Stomach (tissue), 9 donors: ENCODE data around the gene TJP1. TPM values are rescaled to one million over a fixed set of nuclear protein-coding genes. Genes with fewer than 3 reads are reported as not detected.

ENCODE experiments used
- DNase-seq, 2 donors: peaks; one replicate each; pipeline versions ENCODE4 v3.0.0 to v3.0.0-alpha.2; 2013 to 2019
- H3K27ac ChIP-seq, 5 donors: fragments of 200-600 bp in 4 of 5; sonication (generic) in 4 of 5; one replicate each; pipeline ENCODE4 v1.5.1; 2013 to 2019; ENCODE audit warnings: mild to moderate bottlenecking in 1 of 5, moderate library complexity in 1 of 5
- H3K27me3 ChIP-seq, 3 donors: fragments of 200-600 bp; sonication (generic); one replicate each; pipeline ENCODE4 v1.5.1; 2017 to 2019; ENCODE audit warnings: mixed run types in 1 of 3
- H3K36me3 ChIP-seq, 4 donors: fragments of 200-600 bp; sonication (generic); 1 replicate in 3 of 4; 2 replicates in 1 of 4; pipeline ENCODE4 v1.5.1; 2016 to 2019
- H3K4me1 ChIP-seq, 4 donors: fragments of 200-600 bp; sonication (generic); one replicate each; pipeline ENCODE4 v1.5.1; 2016 to 2019
- H3K4me3 ChIP-seq, 4 donors: fragments of 200-600 bp; sonication (generic) in 3 of 4; one replicate each; pipeline ENCODE4 v1.5.1; 2016 to 2019; ENCODE audit warnings: mild to moderate bottlenecking in 1 of 4
- H3K9me3 ChIP-seq, 4 donors: fragments of 200-600 bp; sonication (generic); one replicate each; pipeline ENCODE4 v1.5.1; 2016 to 2019
- CTCF ChIP-seq, 7 experiments: fragments of 450-650 bp in 4 of 7; fragments of 200-600 bp in 3 of 7; sonication (generic) in 3 of 7; IDR thresholded peaks; one replicate each; pipeline ENCODE4 v1.5.1; 2016 to 2019; ENCODE audit warnings: antibody characterized with exemption in 7 of 7, control low read depth in 2 of 7, mild to moderate bottlenecking in 1 of 7
- EP300 ChIP-seq: sonication (generic); formaldehyde crosslinking; IDR thresholded peaks from one replicate; pipeline ENCODE4 v1.6.1; 2017; ENCODE audit warnings: antibody characterized with exemption
- POLR2A ChIP-seq, 4 donors: fragments of 450-650 bp; IDR thresholded peaks; one replicate each; pipeline ENCODE4 v1.6.1; 2016; ENCODE audit warnings: antibody characterized with exemption in 4 of 4, control low read depth in 2 of 4, mild to moderate bottlenecking in 1 of 4, moderate library complexity in 1 of 4
- POLR2AphosphoS5 ChIP-seq, 3 donors: sonication (generic); formaldehyde crosslinking; IDR thresholded peaks; one replicate each; pipeline ENCODE4 v1.6.1; 2016; ENCODE audit warnings: antibody characterized with exemption in 3 of 3
- WGBS, 5 donors: extraction: QIAGEN DNeasy Blood & Tissue Kit in 3 of 5; methylation state at CpG; one replicate each; pipeline versions ENCODE4 v1.1.5 to v1.1.7; 2013 to 2018; 5-methylcytosine and 5-hydroxymethylcytosine counted together
- intact Hi-C: fragments of 100-400 bp; cut with DNase I; formaldehyde crosslinking; loops from one replicate; pipeline ENCODE4 v1.15.1; 2023; ENCODE audit warnings: low total_unique reads
- polyA plus RNA-seq, 3 donors: library from polyadenylated mRNA; stranded (reverse); fragments of 200-250 nt; gene quantifications; one replicate each; pipeline ENCODE4 v1.2.3, GENCODE V29; 2013
- total RNA-seq, 5 donors: library from RNA; depleted of rRNA; stranded (reverse); fragments of >200 nt; gene quantifications; one replicate each; pipeline versions ENCODE4 v1.1.0 to v1.2.3, GENCODE V29; 2014 to 2016
- donor health status: healthy with polysubstance abuse.
- donor health status: Bipolar disorder and iron deficiency.
- donor health status: healthy.

Gene TJP1
- total and polyA plus RNA-seq, 8 donors = 12.3 to 167 (median 70.7) TPM

- TF ChIP-seq POLR2A (IDR thresholded peaks at IDR 0.05) (no peak), POLR2AphosphoS5 (IDR thresholded peaks at IDR 0.05) (no peak), EP300 (no peak), CTCF (IDR thresholded peaks at IDR 0.05) (no peak)
- DNase-seq = no peak
- H3K4me3 ChIP-seq = no peak overlapping the region
- no peak overlapping the region for H3K27ac ChIP-seq
- 51 to 61% (median 55%) methylated on average over 3 of the region's 3 CpGs for WGBS, 5 donors
- H3K9me3 ChIP-seq = no peaks in the 10 kb centered on the region
- intact Hi-C loops = no loop called here
- H3K27me3 ChIP-seq = peaks cover 0 to 29% (median 10%) of the 10 kb centered on the region in 3 donors
- peaks cover 2 to 30% (median 15%) of the 10 kb centered on the region in 4 donors for H3K4me1 ChIP-seq
- no peaks in the 10 kb centered on the region for H3K36me3 ChIP-seq
Observed at GRCh38 chr15:29825227-29825626, 3.0 kb upstream of the TJP1 start.

GRCh38 chr15:29822684-29823459 lies 604 bp upstream of the TJP1 start:
- Histone ChIP-seq H3K4me3 (peak overlapping the region; percentile 63 to 80 (median 68)), H3K27me3 (peaks cover 0 to 29% (median 10%) of the 10 kb centered on the region in 3 donors), H3K9me3 (no peaks in the 10 kb centered on the region), H3K4me1 (peaks cover 10 to 37% (median 26%) of the 10 kb centered on the region in 4 donors), H3K27ac (peak overlapping the region; percentile 95 to 99 (median 99)), H3K36me3 (no peaks in the 10 kb centered on the region)
- DNase-seq = peak; percentile 72 to 88
- intact Hi-C loops = no loop called here
- TF ChIP-seq POLR2AphosphoS5 (IDR thresholded peaks at IDR 0.05) (peak; percentile 8 to 63 (median 47)), EP300 (no peak)
- WGBS, 5 donors = 3 to 5% (median 4%) methylated on average over 26 to 31 of the region's 31 CpGs

GRCh38 chr15:29821416-29822099 lies 710 bp downstream of the TJP1 start:
- Histone ChIP-seq H3K9me3 (no peaks in the 10 kb centered on the region), H3K27me3 (peaks cover 0 to 23% (median 10%) of the 10 kb centered on the region in 3 donors), H3K27ac (peak overlapping the region; percentile 95 to 99 (median 99)), H3K4me1 (peaks cover 10 to 39% (median 24%) of the 10 kb centered on the region in 4 donors), H3K36me3 (no peaks in the 10 kb centered on the region), H3K4me3 (peak overlapping the region; percentile 63 to 80 (median 68))
- DNase-seq = peak; percentile 84 to 94
- TF ChIP-seq CTCF (IDR thresholded peaks at IDR 0.05) (peak in 2 of 7 experiments; percentile 7 to 24), EP300 (no peak), POLR2AphosphoS5 (IDR thresholded peaks at IDR 0.05) (peak; percentile 40 to 91 (median 87)), POLR2A (IDR thresholded peaks at IDR 0.05) (peak in 2 of 4 donors; percentile 55 to 69)
- intact Hi-C loops = no loop called here
- WGBS, 5 donors = 0 to 4% (median 1%) methylated on average over 24 to 76 of the region's 79 CpGs

- H3K4me3 ChIP-seq = peak overlapping the region; percentile 63 to 80 (median 68)
Observed at GRCh38 chr15:29820394-29821154, 1.7 kb downstream of the TJP1 start.

More at GRCh38 chr15:29820394-29821154, 1.7 kb downstream of the TJP1 start:
- peak in 1 of 2 donors; percentile 31 for DNase-seq
- 11 to 20% (median 18%) methylated on average over 9 of the region's 9 CpGs for WGBS, 5 donors
- Histone ChIP-seq H3K9me3 (no peaks in the 10 kb centered on the region), H3K36me3 (no peaks in the 10 kb centered on the region), H3K27me3 (peaks cover 0 to 20% (median 10%) of the 10 kb centered on the region in 3 donors), H3K4me1 (peaks cover 17 to 48% (median 33%) of the 10 kb centered on the region in 4 donors), H3K27ac (peak overlapping the region in 4 of 5 donors; percentile 95 to 99 (median 99))
- TF ChIP-seq POLR2A (IDR thresholded peaks at IDR 0.05) (no peak), CTCF (IDR thresholded peaks at IDR 0.05) (no peak), EP300 (no peak), POLR2AphosphoS5 (IDR thresholded peaks at IDR 0.05) (no peak)
- intact Hi-C loops = no loop called here
